NB4 (cell line): ENCODE results near the gene DSTN.

Source experiments
- MAX ChIP-seq: IDR thresholded peaks from 2 replicates; pipeline ENCODE4 v1.6.1; 2011; ENCODE audit warnings: low read depth, low read length
- POLR2A ChIP-seq: IDR thresholded peaks from 2 replicates; pipeline ENCODE4 v1.6.1; 2011; ENCODE audit warnings: mild to moderate bottlenecking; ENCODE audit not compliant: insufficient read length; ENCODE audit errors: extremely low read depth
- TF ChIP-seq, protein P1 (sequence below): IDR thresholded peaks from one replicate; pipeline ENCODE4 v1.5.1; 2012; ENCODE audit warnings: low read depth, low read length

DNA sequence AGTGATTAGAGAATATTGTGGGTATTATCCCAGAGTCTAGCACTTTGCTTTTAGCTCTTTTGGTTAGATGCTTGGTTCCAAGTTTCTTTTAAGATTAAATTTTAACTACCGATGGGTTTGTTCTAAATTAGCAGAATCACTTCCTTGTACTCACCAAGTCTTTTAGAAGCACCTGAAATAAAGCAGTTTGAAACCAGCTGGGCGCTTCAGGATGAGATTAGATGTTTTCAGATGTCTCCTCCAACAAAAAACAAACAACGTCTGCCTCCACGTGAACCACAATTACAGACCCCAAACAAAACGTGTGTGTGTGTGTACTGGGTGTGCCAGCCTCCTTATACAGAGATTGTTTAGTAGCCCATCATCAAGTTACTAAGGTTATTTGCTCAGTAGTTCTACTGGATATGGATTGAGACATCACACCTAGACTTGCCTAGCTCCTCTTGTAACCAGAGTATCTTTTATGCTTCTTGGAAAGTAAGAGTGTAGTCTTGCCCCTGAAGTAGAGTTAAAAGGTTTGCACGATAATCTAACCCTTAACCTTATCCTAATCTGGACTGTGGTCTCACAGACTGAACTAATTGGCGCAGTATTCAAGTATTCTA lies 2.3 kb downstream of the DSTN start:
- TF ChIP-seq, protein P1, sequence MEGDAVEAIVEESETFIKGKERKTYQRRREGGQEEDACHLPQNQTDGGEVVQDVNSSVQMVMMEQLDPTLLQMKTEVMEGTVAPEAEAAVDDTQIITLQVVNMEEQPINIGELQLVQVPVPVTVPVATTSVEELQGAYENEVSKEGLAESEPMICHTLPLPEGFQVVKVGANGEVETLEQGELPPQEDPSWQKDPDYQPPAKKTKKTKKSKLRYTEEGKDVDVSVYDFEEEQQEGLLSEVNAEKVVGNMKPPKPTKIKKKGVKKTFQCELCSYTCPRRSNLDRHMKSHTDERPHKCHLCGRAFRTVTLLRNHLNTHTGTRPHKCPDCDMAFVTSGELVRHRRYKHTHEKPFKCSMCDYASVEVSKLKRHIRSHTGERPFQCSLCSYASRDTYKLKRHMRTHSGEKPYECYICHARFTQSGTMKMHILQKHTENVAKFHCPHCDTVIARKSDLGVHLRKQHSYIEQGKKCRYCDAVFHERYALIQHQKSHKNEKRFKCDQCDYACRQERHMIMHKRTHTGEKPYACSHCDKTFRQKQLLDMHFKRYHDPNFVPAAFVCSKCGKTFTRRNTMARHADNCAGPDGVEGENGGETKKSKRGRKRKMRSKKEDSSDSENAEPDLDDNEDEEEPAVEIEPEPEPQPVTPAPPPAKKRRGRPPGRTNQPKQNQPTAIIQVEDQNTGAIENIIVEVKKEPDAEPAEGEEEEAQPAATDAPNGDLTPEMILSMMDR: no peak
- TF ChIP-seq MAX (no peak), POLR2A (no peak)
